Mesendoderm (in vitro differentiated cells): ENCODE measurements around the gene ICE1.
"Not testable (repeated sequence)": the region's sequence is repeated elsewhere in the genome, so short reads cannot be mapped to it uniquely, and the experiment has no call there.

Source experiments
- DNase-seq: peaks from one replicate; pipeline ENCODE4 v3.0.0; 2013
- H2AK5ac ChIP-seq: 2 replicates; pipeline ENCODE4 v1.6.1; 2013; ENCODE audit warnings: low read length, inconsistent platforms
- H2BK120ac ChIP-seq: 2 replicates; pipeline ENCODE4 v1.6.1; 2013; ENCODE audit warnings: low read depth, mild to moderate bottlenecking, low read length, moderate library complexity, mixed read lengths
- H2BK15ac ChIP-seq: replicated peaks from 2 replicates; pipeline ENCODE4 v1.6.1; 2013; ENCODE audit warnings: low read depth, mild to moderate bottlenecking, moderate library complexity
- H2BK5ac ChIP-seq: 2 replicates; pipeline ENCODE4 v1.6.1; 2013; ENCODE audit warnings: low read length, inconsistent platforms
- H3K18ac ChIP-seq: 2 replicates; pipeline ENCODE4 v1.6.1; 2013; ENCODE audit warnings: mild to moderate bottlenecking, low read length, mixed read lengths
- H3K23ac ChIP-seq: one replicate; pipeline ENCODE4 v1.6.1; 2013; ENCODE audit warnings: low read length
- H3K27ac ChIP-seq: 2 replicates; pipeline ENCODE4 v1.5.1; 2013; ENCODE audit warnings: low read depth, mild to moderate bottlenecking, inconsistent platforms, low read length, moderate library complexity
- H3K27me3 ChIP-seq: 2 replicates; pipeline ENCODE4 v1.6.1; 2013; ENCODE audit warnings: low read length, control low read depth, mild to moderate bottlenecking, inconsistent platforms; ENCODE audit not compliant: insufficient read depth, poor library complexity
- H3K36me3 ChIP-seq: 2 replicates; pipeline ENCODE4 v1.6.1; 2013; ENCODE audit warnings: low read length, inconsistent platforms; ENCODE audit not compliant: control insufficient read depth, insufficient read depth
- H3K4ac ChIP-seq: one replicate; pipeline ENCODE4 v1.6.1; 2013; ENCODE audit warnings: low read depth, mild to moderate bottlenecking, low read length, moderate library complexity
- H3K4me1 ChIP-seq: 2 replicates; pipeline ENCODE4 v1.6.1; 2013; ENCODE audit warnings: low read depth, low read length, inconsistent platforms; ENCODE audit not compliant: control insufficient read depth
- H3K4me2 ChIP-seq: 2 replicates; pipeline ENCODE4 v1.6.1; 2013; ENCODE audit warnings: low read length
- H3K4me3 ChIP-seq: 2 replicates; pipeline ENCODE4 v1.5.1; 2013; ENCODE audit warnings: mild to moderate bottlenecking, low read length
- H3K56ac ChIP-seq: one replicate; pipeline ENCODE4 v1.6.1; 2013; ENCODE audit warnings: low read length
- H3K79me1 ChIP-seq: 2 replicates; pipeline ENCODE4 v1.6.1; 2013; ENCODE audit warnings: low read length, inconsistent platforms
- H3K79me2 ChIP-seq: 2 replicates; pipeline ENCODE4 v1.6.1; 2013; ENCODE audit warnings: mild to moderate bottlenecking, low read length; ENCODE audit not compliant: control insufficient read depth, insufficient read depth
- H3K9ac ChIP-seq: 2 replicates; pipeline ENCODE4 v1.6.1; 2013; ENCODE audit warnings: low read length, inconsistent platforms
- H4K5ac ChIP-seq: one replicate; pipeline ENCODE4 v1.6.1; 2013; ENCODE audit warnings: low read length
- H4K8ac ChIP-seq: one replicate; pipeline ENCODE4 v1.6.1; 2013; ENCODE audit warnings: low read depth, mild to moderate bottlenecking, control low read depth, low read length, moderate library complexity
- WGBS: extraction: QIAGEN DNeasy Blood & Tissue Kit; methylation state at CpG from one replicate; pipeline ENCODE4 v1.1.7; 2013; ENCODE audit warnings: low lambda C conversion rate, missing lambda C conversion rate; ENCODE audit not compliant: insufficient coverage; ENCODE audit errors: extremely low coverage; 5-methylcytosine and 5-hydroxymethylcytosine counted together

ICE1 gene

DNA sequence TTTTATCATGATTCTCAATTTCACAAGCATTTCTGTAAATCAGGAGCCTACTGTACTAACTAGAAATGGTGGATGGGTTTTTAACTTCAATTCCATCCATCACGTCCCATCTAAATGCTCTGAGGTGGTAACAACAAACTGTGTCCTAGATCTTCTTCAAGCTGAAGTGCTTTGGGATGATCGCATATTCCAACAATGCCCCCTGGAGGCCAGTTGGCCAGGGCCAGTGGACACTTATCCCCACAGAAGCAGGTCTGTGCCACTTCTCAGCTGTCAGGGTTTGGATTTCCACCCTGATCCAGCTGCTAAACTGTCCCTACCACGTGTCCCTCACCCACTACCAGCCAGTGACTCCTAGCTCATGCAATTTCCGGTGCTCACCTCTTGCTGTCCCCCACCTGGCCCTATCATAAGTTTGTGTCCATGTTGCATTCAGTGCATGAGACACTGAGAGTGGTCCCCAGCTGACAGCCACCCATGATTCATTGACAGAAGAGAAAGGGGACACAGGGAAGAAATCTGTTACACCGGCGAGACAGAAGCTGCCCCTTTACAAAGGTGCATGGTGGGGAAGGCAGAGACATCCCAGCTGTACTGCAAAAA is 28.0 kb upstream of the ICE1 start:
- H4K8ac ChIP-seq, H3K79me2 ChIP-seq, H2AK5ac ChIP-seq, H3K56ac ChIP-seq, H2BK5ac ChIP-seq, H3K27me3 ChIP-seq, H3K79me1 ChIP-seq, H3K4me2 ChIP-seq, H4K5ac ChIP-seq, H2BK15ac ChIP-seq, H3K36me3 ChIP-seq, H2BK120ac ChIP-seq, H3K23ac ChIP-seq, H3K4me1 ChIP-seq, H3K4me3 ChIP-seq, H3K9ac ChIP-seq, H3K27ac ChIP-seq, H3K4ac ChIP-seq, H3K18ac ChIP-seq: not testable (repeated sequence)
- WGBS, result no CpG with 5 or more reads among the region's 6 CpGs
- DNase-seq, result peak; percentile 64

DNA sequence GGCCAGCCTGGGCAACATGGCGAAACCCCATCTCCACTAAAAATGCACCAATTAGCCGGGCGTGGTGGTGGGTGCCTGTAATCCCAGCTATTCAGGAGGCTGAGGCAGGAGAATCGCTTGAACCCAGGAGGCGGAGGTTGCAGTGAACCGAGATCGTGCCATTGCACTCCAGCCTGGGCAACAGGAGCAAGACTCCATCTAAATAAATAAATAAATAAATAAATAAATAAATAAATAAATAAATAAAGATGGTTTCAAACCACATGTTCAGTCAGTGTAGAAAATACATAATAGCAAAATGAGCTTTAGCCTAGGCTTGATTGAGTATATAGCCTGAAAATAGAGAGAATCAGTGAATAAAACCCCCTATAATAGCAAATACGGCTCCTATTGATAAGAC is 27.4 kb upstream of the ICE1 start:
- not testable (repeated sequence) for H3K79me1 ChIP-seq, H3K56ac ChIP-seq, H2AK5ac ChIP-seq, H3K4me2 ChIP-seq, H2BK120ac ChIP-seq, H3K23ac ChIP-seq, H3K79me2 ChIP-seq, H4K5ac ChIP-seq, H2BK15ac ChIP-seq, H3K27me3 ChIP-seq, H3K4me1 ChIP-seq, H3K27ac ChIP-seq, H3K4me3 ChIP-seq, H3K9ac ChIP-seq, H3K18ac ChIP-seq, H2BK5ac ChIP-seq, H3K4ac ChIP-seq, H4K8ac ChIP-seq, H3K36me3 ChIP-seq, DNase-seq
- WGBS, result no CpG with 5 or more reads among the region's 8 CpGs

GRCh38 chr5:5398071-5398470 is 24.4 kb upstream of the ICE1 start:
- H3K4ac ChIP-seq, result no peak overlapping the region
- H4K5ac ChIP-seq, result no peak overlapping the region
- no CpG with 5 or more reads among the region's 2 CpGs for WGBS
- H3K4me2 ChIP-seq, result no peak overlapping the region
- no peak overlapping the region for H3K18ac ChIP-seq
- no peak overlapping the region for H2BK15ac ChIP-seq
- H3K56ac ChIP-seq, result no peak overlapping the region
- no peaks in the 10 kb centered on the region for H3K36me3 ChIP-seq
- no peak overlapping the region for H2BK5ac ChIP-seq
- no peak for DNase-seq
- H3K4me1 ChIP-seq, result peaks cover 3% of the 10 kb centered on the region
- no peaks in the 10 kb centered on the region for H3K27me3 ChIP-seq
- H4K8ac ChIP-seq, result no peak overlapping the region
- H2AK5ac ChIP-seq, result no peak overlapping the region
- no peak overlapping the region for H3K23ac ChIP-seq
- no peak overlapping the region for H3K9ac ChIP-seq
- no peak overlapping the region for H3K4me3 ChIP-seq
- no peak overlapping the region for H3K27ac ChIP-seq
- H2BK120ac ChIP-seq, result no peak overlapping the region
- no peaks in the 10 kb centered on the region for H3K79me2 ChIP-seq
- H3K79me1 ChIP-seq, result no peaks in the 10 kb centered on the region

DNA sequence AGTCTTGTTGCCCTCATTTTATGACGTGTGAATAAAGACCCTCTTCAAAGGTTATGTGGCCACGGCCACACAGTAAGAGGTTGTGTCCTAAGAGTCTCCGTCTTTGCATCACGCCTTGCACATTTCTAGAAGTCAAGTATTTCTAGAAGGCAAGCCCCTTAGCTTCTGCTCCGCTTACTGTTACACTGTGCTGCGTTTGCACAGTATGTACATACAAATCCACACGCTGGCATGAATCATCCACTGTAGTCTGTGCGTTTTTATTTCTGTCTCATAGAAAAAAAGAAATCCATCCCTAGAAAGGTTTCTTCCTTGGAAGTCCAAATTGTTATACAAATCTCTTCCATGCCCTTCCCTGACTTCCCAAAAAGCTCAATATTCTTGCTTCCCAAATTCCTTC is 21.4 kb upstream of the ICE1 start:
- Histone ChIP-seq H2BK5ac (no peak overlapping the region), H3K56ac (no peak overlapping the region), H4K5ac (no peak overlapping the region), H3K27ac (no peak overlapping the region), H2BK120ac (no peak overlapping the region), H4K8ac (no peak overlapping the region), H3K79me2 (no peaks in the 10 kb centered on the region), H3K36me3 (no peaks in the 10 kb centered on the region), H2AK5ac (no peak overlapping the region), H3K27me3 (no peaks in the 10 kb centered on the region), H3K18ac (no peak overlapping the region), H3K4ac (no peak overlapping the region), H3K9ac (no peak overlapping the region), H3K79me1 (no peaks in the 10 kb centered on the region), H3K4me3 (no peak overlapping the region), H3K4me1 (peaks cover 3% of the 10 kb centered on the region), H3K4me2 (no peak overlapping the region), H3K23ac (no peak overlapping the region), H2BK15ac (no peak overlapping the region)
- WGBS, result no CpG with 5 or more reads among the region's 8 CpGs
- no peak for DNase-seq

DNA sequence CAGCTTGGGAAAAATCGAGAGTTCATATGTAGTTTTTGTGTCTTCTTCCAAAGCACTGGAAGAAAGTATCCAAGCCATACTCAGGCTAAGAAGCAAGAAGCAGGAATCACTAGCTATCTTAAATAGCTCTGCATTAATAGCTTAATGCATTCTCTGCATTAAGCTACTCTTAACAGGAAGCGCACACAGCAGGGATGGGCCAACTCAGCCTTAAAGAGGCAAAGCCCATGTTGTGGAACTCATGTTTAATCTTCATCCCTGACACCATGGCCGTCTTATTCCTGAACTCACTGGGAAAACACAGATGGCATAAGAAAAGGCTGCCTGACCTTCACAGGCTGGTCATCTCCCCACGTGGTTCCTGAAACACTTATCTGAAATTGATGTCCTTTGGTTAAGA is 18.7 kb upstream of the ICE1 start:
- Histone ChIP-seq H3K4me3 (no peak overlapping the region), H4K5ac (no peak overlapping the region), H2BK15ac (no peak overlapping the region), H3K9ac (no peak overlapping the region), H2BK120ac (no peak overlapping the region), H3K23ac (no peak overlapping the region), H3K18ac (no peak overlapping the region), H3K56ac (no peak overlapping the region), H4K8ac (no peak overlapping the region), H3K79me1 (no peaks in the 10 kb centered on the region), H3K79me2 (no peaks in the 10 kb centered on the region), H3K4me2 (no peak overlapping the region), H3K4ac (no peak overlapping the region), H3K4me1 (peaks cover 3% of the 10 kb centered on the region), H3K36me3 (no peaks in the 10 kb centered on the region), H3K27ac (no peak overlapping the region), H2AK5ac (no peak overlapping the region), H3K27me3 (no peaks in the 10 kb centered on the region), H2BK5ac (no peak overlapping the region)
- WGBS, result no CpG with 5 or more reads among the region's 4 CpGs
- peak; percentile 61 for DNase-seq

- no CpG with 5 or more reads among the region's 5 CpGs for WGBS
Observed at GRCh38 chr5:5404381-5404780, 18.1 kb upstream of the ICE1 start.

More at GRCh38 chr5:5404381-5404780, 18.1 kb upstream of the ICE1 start:
- Histone ChIP-seq H3K4me1 (peaks cover 3% of the 10 kb centered on the region), H3K79me1 (no peaks in the 10 kb centered on the region), H3K79me2 (no peaks in the 10 kb centered on the region), H4K8ac (no peak overlapping the region), H2BK120ac (no peak overlapping the region), H3K36me3 (no peaks in the 10 kb centered on the region), H3K27me3 (no peaks in the 10 kb centered on the region), H3K56ac (no peak overlapping the region), H4K5ac (no peak overlapping the region), H3K4me2 (no peak overlapping the region), H3K4me3 (no peak overlapping the region), H2BK5ac (no peak overlapping the region), H3K18ac (no peak overlapping the region), H3K9ac (no peak overlapping the region), H3K4ac (no peak overlapping the region), H3K23ac (no peak overlapping the region), H2BK15ac (no peak overlapping the region), H3K27ac (no peak overlapping the region), H2AK5ac (no peak overlapping the region)
- DNase-seq, result no peak
